Endometrial microvascular endothelial cells (primary cell): Measurements from ENCODE around the gene PRPS1L1. TPM values are rescaled to one million over a fixed set of nuclear protein-coding genes. Genes with fewer than 3 reads are reported as not detected.

Experiments used
- in situ Hi-C: cut with HindIII; loops from 2 replicates; pipeline ENCODE4 v1.10.0; 2017; ENCODE audit warnings: low sequenced_read_pairs, low pct_unique_long_range_greater_than_20kb; ENCODE audit errors: inconsistent ontology term
- total RNA-seq: library from RNA; depleted of rRNA; stranded (reverse); fragments of >200 nt; gene quantifications from one replicate; pipeline ENCODE4 v1.2.3, GENCODE V29; 2015; ENCODE audit errors: inconsistent ontology term

Gene PRPS1L1
- total RNA-seq, 1 donor from 2014 or later, result not detected

DNA sequence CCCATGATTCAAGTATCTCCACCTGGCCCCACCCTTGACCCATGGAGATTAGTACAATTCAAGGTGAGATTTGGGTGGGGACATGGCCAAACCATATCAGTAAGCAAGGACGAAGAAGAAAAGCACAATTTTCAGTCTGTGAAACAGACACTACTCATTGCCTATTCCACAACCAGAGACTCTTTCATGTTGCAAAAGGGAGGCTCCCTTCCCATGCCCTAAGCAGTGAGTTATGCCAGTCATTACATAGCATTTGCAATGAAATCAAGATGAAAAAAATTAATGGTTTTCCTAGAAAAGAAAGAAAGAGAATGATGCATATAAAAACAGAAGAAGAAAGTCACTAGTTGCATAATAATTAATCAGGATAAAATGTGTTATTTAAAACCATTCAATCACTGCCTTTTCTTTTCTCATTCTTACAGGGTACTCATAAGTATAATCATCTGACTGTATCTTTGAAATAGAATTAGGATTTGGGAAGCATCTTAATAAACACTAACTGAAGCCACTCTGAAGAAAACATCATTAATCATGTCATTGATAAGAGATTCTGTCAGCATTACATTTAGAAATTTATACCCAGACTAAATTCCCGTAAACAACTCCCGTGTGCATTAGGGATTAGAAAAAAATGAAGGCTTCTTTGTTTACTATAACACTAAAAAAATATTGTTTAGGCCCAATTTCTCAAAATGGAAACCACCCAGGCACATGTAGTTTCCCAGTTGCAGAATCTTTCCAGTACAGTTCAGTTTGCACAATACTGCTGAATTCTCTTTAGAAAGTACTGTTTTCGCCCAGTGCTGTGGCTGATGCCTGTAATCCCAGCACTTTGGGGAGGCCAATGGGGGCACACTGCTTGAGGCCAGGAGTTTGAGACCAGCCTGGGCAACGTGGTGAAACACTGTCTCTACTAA, 9.1 kb downstream of the PRPS1L1 start:
- in situ Hi-C loops, result no loop called here

DNA sequence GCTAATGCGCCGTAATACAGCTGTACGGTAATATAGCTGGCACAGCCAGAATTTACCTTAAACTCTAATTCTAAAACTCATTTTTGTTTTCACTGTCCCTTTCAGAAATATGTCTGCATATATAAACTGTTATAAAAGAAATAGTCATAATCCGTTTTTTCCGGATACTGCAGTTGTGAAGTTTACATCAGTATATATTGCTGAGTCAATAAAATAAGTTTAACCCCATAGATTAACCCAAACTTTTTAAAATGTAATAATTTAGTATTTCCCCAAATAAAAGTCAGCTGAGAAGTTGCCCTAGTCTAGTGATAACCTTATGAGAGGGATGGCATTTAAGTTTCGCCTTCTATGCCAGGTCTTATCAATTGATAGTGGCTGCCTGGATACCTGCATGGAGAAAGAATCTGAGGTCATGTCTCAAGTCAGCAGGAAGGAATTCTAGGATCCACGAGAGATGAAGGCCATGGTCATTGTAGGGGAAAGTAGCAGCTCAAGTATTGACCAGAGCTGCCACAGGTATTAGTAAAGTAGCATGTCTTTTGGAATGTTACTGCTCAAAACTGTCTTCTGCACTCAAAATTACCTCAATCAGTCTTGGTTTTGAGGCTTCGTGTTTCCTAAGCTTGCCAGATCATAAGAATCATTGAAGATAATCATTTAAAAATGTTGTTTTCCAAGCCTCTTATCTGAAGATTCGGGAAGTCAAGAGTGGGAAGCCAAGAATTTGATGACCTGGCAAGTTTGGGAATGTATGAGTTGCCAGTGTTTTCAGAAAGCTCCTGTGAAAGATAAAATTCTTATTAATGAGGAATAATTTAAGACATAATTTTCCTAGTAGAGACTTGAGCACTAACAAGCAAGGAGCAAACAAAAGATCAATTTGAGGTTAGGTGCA, 10.8 kb downstream of the PRPS1L1 start:
- in situ Hi-C loops, result no loop called here

DNA sequence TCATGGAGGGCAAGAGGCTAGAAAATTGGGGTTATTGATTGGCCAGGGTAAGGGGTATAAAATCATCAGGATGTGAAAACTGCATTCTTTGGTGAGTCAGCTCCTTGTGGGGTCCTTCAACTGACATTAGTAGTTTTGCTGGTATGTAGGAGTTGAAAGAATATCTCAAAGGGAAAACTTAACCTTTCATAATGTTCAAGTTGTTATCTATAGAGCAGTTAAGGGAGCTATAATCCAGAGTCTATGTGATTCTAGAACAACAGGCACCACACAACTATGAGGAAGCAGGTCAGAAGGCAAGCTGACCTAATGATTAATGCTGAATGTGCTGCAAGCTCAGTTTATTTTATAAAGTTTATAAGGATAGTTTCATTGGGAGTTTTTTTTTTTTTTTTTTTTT, 13.7 kb downstream of the PRPS1L1 start:
- in situ Hi-C loops, result no loop called here

DNA sequence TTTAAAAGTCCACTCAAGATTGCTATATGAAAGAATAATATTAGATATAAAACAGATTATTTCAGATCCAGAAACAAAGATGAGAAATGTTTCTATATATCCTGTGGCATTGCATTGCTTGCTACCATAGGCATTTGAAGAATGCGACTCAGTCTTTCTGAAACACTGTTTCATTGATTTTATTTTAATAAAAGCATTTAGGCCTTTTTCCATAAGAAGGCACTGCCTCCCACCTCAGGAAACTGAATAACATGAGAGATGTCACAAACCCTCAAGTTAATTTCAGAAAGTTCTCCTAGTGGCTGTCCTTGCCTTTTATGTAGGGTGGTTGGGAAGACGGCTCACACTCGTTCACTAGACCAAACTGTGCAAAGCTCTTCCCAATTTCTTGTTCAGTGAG, 23.3 kb downstream of the PRPS1L1 start:
- in situ Hi-C loops, result no loop called here

DNA sequence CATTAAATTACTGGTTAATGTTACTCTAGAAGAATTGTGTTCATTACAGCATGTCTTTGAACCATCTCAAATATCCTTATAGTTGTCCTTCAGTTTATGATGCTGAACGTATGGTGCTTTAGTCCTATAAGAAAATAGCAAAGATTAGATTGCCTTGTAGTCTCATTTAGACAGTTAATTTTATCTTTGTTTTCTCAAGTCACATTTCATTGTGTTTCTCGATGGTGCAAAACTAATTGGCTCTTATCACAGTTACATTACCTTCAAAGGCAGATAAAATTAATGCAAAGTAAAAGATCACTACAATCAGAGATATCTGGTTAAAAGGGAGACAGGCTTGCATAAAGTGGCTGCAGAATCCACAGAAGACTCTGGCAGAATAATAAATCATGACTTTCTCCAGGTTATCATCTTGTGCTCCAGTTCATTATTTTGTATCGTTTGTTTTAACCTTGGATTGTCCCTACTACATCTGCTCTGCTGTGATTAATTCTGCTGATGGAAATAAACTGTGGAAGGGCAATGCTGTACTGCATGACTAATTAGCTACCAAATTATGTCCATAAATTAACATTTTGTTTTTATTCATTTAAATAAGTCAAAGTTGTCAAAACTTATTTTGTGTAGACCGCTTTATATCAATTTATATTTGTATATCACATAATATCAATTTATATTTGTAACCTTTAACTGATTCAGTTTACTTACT, 24.2 kb downstream of the PRPS1L1 start:
- in situ Hi-C loops, result no loop called here

DNA sequence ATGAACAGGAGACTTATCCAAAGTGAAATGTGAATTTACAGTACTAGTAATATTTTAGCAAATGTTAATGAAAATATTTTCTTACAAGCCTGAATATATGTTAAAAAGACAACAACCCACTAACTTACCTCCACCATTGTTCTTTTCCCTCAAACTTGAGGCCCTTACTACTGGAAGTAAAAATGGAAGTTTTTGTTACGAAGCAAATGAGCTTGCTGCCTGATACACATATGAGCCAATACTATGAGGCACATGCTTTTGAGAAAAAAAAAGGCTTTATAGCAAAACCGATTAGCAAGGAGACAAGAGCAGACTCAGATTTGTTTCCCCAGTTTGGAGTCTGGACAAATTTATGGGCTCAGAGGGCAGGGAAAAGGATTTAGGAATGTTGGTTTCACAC, 29.0 kb downstream of the PRPS1L1 start:
- in situ Hi-C loops, result no loop called here

DNA sequence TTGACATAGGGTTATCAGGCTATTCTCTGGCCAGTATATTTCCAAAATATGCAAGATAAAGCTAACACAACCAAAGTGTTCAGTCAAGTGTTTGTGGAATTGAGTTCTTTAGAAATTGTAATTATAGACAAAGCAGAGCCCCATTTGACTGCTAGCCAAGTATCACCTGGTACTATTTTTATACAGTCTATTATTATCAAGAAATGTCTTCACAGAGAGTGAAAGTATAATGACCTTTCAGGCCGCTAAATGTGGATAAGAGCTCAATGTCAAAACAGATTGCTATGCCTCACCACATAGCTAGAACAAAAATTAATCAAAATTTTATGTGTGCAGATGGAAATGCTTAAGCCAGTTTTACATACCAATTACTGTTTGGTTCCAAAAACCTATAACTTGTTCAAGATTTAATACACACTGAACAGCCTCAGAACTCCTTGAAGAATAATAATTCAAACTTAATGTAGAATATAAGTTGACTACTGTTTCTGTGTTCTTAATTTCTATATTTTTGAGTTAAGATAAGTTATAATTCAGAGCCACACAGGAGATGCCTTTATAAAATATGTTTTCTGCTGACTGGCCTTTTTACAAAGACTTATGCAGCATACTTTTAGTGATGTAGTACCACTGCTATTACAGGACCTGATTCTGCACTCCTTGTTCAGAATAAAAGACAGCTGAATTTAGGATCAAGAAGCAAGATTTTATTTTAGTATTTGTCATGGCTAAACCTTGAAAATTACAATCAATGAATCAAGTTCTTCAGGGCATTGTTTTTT, 31.0 kb downstream of the PRPS1L1 start:
- in situ Hi-C loops, result no loop called here

DNA sequence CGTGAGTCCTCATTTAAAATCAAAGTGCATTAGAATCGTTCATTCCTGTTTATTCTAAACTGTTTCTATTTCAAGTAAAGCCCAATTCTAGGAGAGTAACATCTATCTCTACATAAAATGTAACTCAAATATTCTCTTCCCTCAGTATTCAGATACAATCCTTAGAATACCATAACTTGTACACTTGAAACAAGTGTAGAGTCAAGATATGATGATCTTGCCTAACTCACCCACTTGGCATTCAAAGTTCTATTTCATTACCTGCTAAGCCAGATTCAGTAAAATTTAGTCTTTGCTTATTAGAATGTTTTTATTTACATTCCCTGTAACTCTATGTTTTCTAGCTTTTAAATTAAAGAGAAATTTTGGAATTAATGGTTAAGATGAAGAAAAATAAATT, 31.6 kb downstream of the PRPS1L1 start:
- in situ Hi-C loops, result no loop called here

DNA sequence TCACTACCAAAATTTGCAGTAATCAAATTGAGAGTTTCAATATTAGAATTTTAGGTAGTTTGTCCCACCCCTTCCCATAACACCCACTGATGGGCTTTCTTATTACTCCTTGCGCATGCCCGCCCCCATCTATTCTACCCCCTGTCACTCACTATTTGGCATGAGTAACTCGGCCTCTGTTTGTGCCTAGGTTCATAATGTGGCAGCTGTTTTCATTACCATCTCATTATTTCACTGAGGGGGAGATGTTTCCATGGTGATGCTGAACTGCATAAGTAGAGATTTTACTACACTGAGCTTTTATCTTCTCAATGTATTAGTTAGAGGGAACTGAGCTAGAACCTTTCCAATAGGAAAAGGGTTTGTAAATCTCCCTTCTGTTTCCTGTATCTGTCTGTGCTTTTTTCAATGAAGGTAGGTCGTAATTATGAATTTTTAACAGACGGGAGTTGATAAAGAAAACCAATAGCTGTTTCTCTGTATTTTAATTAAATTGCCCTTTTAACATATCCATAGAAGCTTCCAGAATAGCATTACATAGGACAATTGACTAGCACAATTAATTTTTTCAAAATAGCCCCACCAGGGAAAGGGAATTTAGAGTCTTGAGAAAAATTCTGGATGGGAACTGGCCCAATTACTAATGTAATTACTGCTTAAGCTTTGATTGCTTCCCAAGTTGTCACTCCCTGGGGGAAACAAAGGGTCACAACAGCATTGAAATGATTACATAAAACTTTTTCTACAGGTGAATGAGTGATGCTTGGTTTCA, 33.4 kb downstream of the PRPS1L1 start:
- in situ Hi-C loops, result no loop called here

DNA sequence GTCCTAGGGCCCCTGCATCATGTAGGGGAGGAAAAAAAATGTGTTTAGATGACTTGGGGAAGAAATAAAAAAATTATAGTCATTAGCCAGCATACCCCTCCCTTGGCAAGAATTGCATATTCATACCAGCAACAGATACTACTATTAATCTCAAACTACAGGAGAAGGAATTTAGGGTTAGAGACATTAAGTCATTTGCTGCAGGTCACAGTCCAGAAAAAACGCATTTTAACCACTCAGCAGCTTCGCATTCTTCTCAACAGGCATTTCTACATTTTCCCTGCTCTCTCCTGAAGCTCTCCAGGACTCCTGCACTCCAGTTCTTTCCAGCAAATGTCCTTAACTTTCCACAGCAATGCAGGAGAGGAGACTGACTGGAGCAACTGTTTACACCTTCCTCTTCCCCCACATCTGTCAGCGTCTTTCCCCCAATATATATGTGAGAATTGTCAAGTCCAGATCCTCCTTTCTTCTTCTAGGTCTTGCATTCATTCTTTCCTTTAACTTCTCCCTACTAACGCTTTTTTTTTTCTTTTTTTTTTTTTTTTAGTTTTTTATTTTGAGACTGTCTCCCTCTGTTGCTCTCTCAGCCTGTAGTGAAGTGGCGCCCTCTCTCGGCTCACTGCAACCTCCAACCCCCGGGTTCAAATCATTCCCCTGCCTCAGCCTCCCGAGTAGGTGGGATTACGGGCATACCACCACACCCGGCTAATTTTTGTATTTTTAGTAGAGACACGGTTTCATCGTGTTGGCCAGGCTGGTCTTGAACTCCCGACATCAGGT, 35.6 kb downstream of the PRPS1L1 start:
- in situ Hi-C loops, result no loop called here

DNA sequence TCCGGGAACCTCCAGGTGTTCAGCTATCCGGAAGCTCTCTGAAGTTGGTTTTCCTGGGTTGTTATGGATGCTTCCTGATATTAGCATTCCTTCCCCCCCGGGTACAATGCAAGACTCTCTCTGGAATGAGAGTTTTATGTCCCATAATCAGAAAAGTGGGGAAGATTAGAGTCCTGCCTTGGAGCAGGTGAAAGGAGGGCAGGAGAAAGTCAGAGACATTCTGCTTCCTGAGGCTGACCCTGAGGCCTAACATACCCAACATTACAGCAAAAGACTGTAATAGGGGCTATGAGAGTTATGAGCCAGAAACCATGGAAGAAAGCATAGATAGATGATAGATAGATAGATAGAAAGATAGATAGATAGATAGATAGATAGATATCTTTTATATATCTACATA, 36.9 kb downstream of the PRPS1L1 start:
- in situ Hi-C loops, result no loop called here

DNA sequence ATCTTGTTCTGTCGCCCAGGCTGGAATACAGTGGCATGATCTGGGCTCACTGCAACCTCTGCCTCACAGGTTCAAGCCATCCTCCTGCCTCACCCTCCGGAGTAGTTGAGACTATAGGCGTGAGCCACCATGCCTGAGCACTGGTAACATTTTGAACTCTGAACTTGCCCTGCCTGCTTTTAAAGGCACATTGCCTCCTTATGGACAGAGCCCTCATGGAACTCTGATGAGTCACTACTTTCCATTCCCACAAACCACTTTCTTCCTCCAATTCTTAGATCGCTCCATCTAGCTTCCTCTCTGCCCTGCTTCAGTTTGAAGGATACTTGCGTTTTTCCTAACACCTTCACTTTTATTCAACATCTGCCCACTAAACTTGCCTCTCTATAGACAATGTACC, 38.1 kb downstream of the PRPS1L1 start:
- in situ Hi-C loops, result no loop called here

DNA sequence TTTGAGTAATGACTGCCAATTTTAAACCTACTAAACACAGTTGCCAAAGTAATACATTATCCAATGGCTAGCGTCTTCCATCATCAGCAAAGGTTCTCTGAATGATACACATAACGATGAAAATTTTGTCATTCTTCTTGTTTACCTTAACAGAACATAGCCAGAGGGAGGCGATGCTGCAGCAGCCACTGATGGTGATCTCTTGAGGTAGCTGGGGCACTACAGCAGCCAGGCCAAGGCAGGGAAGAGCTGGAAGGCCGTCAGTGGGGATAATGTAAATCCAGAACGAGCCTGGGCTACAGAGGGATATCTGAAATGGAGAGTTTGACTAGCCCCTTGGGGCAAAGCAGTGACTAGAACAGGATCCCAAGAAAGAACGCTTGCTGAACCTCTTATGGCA, 38.8 kb downstream of the PRPS1L1 start:
- in situ Hi-C loops, result no loop called here

DNA sequence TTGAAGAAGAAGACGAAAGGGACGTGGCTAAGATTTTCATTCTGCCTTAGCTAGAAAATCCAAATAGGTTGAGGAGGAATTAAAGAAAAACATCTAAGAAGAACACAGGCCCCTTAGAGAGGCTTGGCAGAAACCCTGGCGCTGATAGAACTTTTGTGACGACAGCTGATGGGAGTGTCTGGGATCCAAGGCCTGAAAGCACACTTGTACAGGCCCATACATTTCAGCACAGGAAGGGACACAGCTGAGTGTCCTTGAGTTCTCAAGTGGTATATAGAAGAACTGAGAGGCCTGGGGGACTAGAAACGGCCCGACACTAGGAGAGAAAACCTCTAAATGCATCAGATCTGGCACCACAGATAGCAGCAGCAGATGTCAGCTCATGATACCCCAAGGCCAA, 39.5 kb downstream of the PRPS1L1 start:
- in situ Hi-C loops, result no loop called here

DNA sequence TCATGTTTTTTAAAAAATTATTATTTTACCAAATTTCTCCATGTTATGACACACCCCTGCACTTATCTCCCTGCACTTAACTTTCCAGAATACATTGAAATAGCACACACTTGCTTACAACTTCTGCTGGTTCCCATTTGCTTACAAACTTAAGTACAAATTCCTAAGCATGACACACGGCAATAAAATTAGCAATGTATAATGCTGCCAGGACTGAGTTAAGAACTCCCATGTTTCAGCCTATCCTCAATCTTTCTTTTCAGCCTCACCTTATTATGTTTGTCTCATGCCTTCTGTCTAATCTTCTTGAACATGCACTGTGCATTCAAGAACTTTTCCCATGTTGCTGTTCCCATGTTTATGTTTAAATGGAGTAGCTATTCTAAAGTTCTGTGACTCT, 40.8 kb downstream of the PRPS1L1 start:
- in situ Hi-C loops, result no loop called here

DNA sequence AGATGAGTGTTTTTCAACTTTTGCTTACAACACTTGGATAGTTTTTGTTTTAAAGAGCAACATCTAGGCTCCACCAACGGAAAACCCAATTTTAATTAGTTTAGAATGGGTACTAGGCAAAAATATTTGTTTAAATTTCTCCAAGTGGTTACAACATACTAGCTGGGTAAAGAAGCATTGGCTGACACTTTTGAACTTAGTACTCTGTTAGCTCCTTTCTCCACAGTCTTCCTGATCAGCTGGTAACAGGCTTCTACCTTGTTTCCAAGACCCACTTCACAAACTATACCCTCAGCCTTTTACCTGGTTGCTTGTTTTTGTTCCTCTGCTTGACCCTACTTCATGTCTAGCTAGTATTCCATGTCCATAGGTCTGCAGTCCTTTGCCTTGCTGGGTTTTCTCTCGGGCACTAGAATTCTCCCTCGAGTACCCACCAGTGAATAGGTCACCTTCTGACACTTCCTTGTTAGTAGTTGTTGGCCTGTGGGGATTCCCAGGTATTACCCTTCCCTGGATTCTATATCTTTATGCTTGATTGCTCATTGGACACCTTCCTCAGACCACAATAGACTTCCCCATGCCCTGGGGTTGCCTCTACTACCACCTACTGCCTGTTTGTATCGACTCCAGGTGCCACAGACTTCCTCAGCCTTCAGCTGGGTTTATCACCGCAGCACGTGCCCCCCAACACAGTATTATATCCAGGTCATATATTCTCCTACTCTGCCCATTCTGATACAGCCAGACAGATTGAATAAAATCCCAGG, 42.0 kb downstream of the PRPS1L1 start:
- in situ Hi-C loops, result no loop called here

DNA sequence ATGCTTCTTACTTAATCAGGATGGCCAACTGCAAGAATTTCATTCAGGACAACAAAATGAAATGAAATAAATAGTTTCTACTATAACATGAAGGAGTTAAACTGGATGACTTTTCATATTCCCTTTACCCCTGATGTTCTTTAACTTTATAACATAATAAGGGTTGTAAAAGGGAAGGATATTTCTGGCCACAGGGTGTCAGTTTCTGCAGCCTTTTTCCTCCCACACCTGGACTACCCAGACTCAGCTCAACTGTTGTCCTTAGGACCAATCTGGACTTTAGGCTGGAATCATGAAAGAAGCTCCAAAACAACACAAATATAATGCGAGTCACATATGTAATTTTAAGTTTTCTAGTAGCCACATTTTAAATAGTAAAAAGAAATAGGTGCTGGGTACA, 43.4 kb downstream of the PRPS1L1 start:
- in situ Hi-C loops, result no loop called here
